Stimulated activated CD4-positive, alpha-beta T cell treated with anti-CD3 and anti-CD28 coated beads, Interleukin-15, amount 100 ng/mL, for 24 hours (primary cell): ENCODE data around the gene KHDC4.

Experiments
- DNase-seq: peaks from one replicate; pipeline ENCODE4 v3.0.0-alpha.2; 2020

The KHDC4 gene

DNA sequence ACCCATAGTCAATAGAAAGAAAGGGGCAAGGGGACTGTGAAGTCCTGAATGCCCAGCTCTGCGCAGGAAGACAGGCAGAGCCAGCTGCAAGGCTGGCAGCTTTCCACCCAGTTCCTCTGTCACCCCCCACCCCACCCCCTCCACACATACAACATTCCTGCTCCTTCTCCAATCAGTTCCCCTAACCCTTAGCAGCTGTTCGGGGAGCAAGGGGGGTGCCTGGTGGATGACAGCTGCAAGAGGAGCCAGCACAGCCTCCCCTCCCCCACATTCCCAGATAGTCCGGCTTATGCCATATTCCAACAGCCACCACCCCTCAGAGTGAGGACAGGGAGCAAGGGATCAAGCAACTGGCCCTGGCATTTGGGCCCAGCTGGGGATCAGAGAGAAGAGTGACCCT, 34.5 kb upstream of the KHDC4 start:
- DNase-seq: no peak

GRCh38 chr1:155968051-155968400, 33.8 kb upstream of the KHDC4 start:
- no peak for DNase-seq

GRCh38 chr1:155967341-155968050, 33.3 kb upstream of the KHDC4 start:
- DNase-seq: no peak

- DNase-seq: no peak
Measured at GRCh38 chr1:155966750-155967149, 32.5 kb upstream of the KHDC4 start.

DNA sequence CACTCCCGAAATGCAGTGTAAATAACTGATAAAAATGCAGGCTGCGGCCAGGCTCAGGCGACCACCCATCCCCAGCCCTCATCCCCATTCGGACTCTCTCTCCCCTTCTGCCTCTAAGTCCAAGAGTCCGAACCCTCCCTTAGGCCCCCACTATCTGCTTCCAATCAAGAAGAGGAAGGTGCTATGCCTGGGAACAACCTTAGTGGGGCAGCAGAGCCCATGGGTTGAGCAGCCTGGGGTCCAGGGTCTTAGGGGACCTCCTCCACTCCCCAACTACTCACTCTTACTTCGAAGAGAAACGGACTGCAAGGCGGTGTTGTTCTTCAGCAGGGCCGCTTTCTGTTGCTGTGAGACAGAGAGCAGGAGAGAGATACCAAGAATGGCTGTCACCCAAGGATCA, 31.9 kb upstream of the KHDC4 start:
- DNase-seq: no peak

DNA sequence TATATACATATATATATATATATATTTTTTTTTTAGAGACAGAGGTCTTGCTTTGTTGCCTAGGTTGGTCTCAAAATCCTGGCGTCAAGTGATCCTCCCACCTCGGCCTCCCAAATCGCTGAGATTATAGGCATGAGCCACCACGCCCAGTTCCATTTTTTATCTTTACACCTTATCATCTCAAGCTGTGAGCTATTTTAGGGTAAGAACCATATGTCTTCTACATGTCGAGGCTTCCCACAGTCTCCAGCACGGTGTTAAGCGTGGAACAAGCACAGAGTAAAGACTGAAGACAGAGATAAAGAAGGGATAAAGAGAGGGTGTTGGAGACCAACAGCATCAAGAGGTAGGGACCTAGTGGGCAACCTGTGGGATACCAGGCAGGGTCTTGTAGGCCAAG, 30.0 kb upstream of the KHDC4 start:
- DNase-seq: no peak

GRCh38 chr1:155962599-155963211, 28.5 kb upstream of the KHDC4 start:
- no peak for DNase-seq

DNA sequence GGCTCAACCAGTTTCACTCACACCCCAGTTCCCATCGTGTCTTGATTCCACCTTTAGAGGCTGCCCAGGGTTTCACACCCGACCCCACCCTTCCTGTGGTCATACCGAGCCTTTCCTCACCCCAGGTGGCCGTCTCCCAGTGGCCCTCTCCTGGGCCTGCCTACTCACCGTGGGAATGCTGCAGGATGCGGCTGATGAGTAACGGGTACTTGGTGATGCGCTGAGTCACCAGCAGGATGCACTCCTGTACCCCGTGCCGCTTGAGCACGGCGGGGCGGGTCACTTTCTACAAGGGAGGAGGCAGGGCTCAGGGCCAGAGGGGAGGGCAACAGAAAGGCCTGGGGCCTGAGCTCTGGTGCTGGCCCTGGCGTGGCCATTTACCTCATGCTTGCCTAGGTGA, 27.7 kb upstream of the KHDC4 start:
- DNase-seq: no peak

- no peak for DNase-seq
Measured at GRCh38 chr1:155960081-155960745, 26.0 kb upstream of the KHDC4 start.

DNA sequence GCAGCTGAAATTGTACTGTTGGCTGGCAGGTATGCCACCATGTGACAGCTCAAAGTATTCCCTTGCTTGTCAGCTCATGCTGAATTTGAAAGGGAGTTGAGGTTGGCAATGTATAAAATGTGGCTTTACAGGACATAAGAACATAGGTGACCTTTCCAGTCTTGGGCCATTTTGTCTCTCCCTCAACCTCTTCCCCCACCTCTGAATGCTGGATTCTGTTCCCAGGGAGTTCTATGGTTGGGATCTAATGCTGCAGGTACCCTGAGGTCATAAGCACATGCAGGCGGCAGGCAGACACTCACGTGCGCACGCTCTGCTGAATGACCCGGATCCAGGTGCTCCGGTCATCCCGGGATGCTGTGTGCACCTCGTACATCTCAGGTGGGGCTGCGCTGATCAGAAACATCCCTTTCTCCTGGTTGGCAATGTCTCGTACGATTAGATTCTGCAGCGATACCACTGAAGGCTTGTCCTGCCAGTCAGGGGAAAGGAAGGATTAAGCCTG, 23.2 kb upstream of the KHDC4 start:
- DNase-seq: no peak

GRCh38 chr1:155954645-155955044, 20.4 kb upstream of the KHDC4 start:
- no peak for DNase-seq

- DNase-seq: no peak
Measured at GRCh38 chr1:155952505-155952890, 18.3 kb upstream of the KHDC4 start.

- no peak for DNase-seq
Measured at GRCh38 chr1:155951753-155952504, 17.7 kb upstream of the KHDC4 start.

- no peak for DNase-seq
Measured at GRCh38 chr1:155950829-155951228, 16.6 kb upstream of the KHDC4 start.

DNA sequence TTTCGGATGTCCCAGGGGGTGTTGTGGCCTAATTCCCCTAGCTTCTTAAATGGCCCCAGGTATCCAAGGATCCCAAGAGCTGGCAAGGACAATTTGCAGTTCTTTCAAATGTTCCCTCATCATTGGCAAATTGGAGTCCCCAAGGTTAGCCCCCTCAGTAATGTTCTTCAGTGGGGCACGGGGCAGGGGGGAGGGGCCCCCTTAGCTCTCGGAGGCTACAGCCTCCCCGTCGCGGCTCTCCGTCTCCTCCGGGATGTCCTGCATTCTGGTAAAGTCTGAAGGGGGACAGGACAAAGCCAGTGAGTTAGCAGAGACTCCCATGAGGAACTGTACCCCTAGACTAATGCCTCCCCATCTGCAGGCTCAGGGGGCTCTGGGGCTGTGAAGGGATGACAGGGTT, 13.5 kb upstream of the KHDC4 start:
- no peak for DNase-seq

DNA sequence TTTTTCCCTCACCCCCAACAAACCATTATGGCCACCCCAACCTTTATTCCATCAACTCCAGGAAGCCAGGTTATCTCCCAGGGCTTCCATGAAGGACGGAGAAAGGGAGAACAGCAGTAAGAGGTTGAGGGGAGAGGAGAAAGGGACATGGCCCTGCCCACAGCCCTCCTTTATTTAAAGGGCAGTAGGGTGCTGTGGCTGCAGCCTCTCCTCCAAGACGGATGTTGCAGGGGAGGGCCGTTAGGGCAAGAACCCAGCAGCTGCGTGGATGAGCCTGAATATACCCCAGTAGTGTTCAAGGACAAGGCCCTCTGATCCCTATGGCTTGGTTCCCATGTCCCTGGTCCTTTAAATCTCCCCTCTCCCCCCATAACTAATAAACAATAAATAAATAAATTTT, 13.1 kb upstream of the KHDC4 start:
- DNase-seq: no peak

DNA sequence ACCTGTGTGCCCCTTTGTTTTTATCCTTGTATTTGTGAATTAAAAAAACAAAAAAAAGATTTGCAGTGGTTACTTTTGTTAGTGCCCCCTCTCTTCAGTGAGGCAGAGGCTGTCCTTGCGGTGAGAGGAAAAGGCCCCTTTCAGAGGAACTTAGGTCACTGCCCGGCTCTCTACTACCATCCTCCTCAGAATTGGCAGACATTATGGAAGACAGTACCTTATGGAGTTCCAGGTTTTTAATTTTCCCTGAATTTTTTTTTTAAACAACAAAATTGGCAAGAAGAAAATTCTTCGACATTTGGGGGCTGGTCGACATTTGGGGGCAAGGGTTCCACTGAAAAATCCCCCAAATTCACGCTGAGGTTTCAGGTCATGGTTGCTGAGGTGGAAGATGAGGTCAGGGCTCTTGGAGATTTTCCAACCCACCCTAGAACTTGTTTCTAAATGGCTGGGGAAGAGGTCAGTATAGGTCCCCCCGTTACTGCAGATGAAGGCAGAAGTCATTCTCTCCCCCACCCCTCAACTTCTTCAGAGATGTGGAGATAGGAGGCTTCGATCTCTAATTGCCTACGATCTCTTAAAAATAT, 12.5 kb upstream of the KHDC4 start:
- no peak for DNase-seq

DNA sequence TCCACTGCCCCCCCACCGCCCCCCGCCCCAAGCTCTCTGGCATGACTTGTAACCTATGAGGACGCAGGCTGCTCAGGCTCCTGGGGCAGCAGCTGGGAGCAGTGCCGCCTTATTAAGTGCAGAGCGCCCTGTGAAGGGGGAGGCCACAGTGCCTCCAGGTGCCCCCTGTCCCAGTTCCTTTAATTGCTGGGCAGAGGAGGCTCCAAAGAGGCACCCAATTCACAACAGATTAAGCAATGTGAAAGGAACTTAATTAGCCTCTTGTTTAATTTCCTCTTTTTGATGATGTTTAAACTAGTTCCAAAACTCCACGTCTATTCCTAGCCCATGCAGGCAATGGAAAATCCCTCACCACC, 10.2 kb upstream of the KHDC4 start:
- no peak for DNase-seq

DNA sequence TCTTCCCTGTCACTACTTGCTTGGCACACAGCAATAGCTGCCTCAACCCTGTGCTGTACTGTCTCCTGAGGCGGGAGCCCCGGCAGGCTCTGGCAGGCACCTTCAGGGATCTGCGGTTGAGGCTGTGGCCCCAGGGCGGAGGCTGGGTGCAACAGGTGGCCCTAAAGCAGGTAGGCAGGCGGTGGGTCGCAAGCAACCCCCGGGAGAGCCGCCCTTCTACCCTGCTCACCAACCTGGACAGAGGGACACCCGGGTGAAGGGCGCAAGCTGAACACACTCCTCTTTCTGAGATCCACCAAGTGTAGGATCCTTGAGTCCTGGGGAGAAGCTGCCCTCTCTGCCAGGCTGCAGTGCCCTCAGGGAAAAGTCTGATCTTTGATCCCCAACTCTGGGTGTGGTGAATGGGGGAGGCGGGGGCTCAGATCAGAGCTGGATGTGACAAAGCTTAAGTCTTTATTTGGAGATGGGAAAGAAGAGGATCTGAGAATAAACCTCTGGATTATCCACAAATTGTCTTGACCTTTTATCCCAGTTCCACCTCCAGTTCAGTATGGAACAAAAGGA, 8.4 kb upstream of the KHDC4 start:
- DNase-seq: no peak

DNA sequence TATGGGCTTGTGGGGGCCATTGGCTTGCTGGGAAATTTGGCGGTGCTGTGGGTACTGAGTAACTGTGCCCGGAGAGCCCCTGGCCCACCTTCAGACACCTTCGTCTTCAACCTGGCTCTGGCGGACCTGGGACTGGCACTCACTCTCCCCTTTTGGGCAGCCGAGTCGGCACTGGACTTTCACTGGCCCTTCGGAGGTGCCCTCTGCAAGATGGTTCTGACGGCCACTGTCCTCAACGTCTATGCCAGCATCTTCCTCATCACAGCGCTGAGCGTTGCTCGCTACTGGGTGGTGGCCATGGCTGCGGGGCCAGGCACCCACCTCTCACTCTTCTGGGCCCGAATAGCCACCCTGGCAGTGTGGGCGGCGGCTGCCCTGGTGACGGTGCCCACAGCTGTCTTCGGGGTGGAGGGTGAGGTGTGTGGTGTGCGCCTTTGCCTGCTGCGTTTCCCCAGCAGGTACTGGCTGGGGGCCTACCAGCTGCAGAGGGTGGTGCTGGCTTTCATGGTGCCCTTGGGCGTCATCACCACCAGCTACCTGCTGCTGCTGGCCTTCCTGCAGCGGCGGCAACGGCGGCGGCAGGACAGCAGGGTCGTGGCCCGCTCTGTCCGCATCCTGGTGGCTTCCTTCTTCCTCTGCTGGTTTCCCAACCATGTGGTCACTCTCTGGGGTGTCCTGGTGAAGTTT, 7.8 kb upstream of the KHDC4 start:
- no peak for DNase-seq

GRCh38 chr1:155940993-155941844, 7.0 kb upstream of the KHDC4 start, which contains the start of gene RXFP4:
TSS of gene RXFP4 (plus strand) at chr1:155941638. CDS start at chr1:155941710, 72 bp downstream.
- peak; percentile 23 for DNase-seq
